Upper lobe of left lung (tissue), 4 donors: ENCODE measurements around the gene LENG9.

Experiments
- CTCF ChIP-seq, 6 experiments: fragments of 450-650 bp in 4 of 6; fragments of 200-600 bp in 2 of 6; sonication (generic) in 2 of 6; IDR thresholded peaks; one replicate each; pipeline ENCODE4 v1.5.1; 2016 to 2019; ENCODE audit warnings: antibody characterized with exemption in 6 of 6
- EP300 ChIP-seq, 4 donors: sonication (generic); formaldehyde crosslinking; IDR thresholded peaks; one replicate each; pipeline ENCODE4 v1.5.1; 2017; ENCODE audit warnings: antibody characterized with exemption in 4 of 4, control low read depth in 2 of 4

GRCh38 chr19:54507824-54508223, 44.2 kb upstream of the LENG9 start:
- TF ChIP-seq CTCF (IDR thresholded peaks at IDR 0.05) (no peak), EP300 (IDR thresholded peaks at IDR 0.05) (no peak)
